Measurements from ENCODE around the gene TBC1D22A.
"Not testable (repeated sequence)": the region's sequence is repeated elsewhere in the genome, so short reads cannot be mapped to it uniquely, and the experiment has no call there.

DNA sequence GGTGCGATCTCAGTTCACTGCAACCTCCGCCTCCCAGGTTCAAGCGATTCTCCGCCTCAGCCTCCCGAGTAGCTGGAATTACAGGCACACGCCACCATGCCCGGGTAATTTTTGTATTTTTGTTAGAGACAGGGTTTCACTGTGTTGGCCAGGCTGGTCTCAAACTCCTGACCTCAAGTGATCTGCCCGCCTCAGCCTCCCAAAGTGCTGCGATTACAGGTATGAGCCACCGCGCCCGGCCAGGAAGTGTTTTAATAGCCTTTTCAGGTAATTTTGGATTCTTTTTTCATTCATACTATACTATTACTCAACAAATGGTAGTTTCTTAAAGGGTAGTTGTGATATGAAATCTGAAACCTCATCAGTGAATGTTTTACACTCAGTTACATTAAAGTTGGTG lies 216.2 kb downstream of the TBC1D22A start:
- not testable (repeated sequence) for TF ChIP-seq POLR2AphosphoS5, EP300 (IDR thresholded peaks at IDR 0.05)
